AG09319 (cell line): ENCODE measurements around the gene SUSD1.

ENCODE experiments used
- DNase-seq: peaks from one replicate; pipeline ENCODE4 v3.0.0-alpha.2; 2010; ENCODE audit warnings: low read depth; ENCODE audit errors: extremely low read depth
- TF ChIP-seq, protein P1 (sequence below): IDR thresholded peaks from 2 replicates; pipeline ENCODE4 v1.5.1; 2011; ENCODE audit warnings: low read depth, mild to moderate bottlenecking, inconsistent platforms, low read length, moderate library complexity

The SUSD1 gene

DNA sequence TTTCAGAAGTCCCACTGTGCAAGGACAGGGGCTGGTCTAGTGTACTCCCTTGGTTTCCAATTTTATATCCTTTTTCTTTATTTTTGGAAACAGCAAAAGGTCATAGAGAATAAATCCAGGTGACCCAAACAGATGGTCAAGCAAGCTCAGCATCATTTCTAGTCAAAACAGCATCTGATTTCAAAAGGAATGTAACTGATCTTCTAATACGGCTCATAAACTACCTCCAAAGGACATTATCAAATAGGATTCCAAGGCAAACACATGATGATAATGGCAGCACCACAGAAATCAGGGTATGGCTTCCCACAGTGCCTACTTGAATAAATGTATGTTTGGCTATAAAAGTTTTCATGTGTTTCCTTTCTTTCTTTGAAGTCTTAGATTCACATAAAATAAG is 57.1 kb downstream of the SUSD1 start:
- DNase-seq, result no peak
- TF ChIP-seq, protein P1, sequence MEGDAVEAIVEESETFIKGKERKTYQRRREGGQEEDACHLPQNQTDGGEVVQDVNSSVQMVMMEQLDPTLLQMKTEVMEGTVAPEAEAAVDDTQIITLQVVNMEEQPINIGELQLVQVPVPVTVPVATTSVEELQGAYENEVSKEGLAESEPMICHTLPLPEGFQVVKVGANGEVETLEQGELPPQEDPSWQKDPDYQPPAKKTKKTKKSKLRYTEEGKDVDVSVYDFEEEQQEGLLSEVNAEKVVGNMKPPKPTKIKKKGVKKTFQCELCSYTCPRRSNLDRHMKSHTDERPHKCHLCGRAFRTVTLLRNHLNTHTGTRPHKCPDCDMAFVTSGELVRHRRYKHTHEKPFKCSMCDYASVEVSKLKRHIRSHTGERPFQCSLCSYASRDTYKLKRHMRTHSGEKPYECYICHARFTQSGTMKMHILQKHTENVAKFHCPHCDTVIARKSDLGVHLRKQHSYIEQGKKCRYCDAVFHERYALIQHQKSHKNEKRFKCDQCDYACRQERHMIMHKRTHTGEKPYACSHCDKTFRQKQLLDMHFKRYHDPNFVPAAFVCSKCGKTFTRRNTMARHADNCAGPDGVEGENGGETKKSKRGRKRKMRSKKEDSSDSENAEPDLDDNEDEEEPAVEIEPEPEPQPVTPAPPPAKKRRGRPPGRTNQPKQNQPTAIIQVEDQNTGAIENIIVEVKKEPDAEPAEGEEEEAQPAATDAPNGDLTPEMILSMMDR, result no peak

DNA sequence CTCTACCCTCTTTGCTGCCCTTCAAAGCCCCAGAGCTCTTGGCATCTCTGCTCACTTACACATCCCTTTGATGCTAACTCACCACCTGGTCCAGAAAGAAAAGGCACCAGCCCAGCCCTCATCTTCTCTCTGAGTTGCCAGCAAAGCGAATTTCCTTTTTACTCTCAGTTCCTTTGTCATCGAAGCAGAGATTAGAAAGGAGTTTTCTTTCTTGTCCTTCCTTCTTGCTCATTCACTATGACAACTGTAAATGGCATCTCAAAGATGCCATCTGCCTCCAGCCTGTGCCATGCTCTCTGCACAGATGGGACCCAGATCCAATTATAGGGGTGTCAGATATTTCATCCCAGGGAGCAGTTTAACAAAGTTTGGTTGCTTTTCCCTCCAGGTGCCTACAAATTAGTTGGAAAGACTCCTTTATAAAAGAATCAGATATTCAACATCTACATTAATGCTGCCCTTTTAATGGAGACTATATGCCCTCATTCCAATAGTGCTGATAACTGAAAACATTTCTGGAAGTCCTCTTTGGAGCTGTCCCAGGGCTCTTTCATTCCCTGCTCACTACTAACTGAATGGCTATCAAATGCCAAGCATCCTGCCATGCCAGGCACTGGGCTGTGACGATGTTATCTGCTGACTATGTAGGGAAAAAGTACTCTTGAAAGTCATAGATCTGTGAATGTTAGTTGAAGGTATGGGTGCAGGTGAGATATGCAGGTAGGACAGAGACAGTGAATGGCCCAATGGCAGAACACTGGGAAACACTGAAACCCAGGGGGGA is 58.9 kb downstream of the SUSD1 start:
- no peak for DNase-seq
- TF ChIP-seq, protein P1, result no peak

DNA sequence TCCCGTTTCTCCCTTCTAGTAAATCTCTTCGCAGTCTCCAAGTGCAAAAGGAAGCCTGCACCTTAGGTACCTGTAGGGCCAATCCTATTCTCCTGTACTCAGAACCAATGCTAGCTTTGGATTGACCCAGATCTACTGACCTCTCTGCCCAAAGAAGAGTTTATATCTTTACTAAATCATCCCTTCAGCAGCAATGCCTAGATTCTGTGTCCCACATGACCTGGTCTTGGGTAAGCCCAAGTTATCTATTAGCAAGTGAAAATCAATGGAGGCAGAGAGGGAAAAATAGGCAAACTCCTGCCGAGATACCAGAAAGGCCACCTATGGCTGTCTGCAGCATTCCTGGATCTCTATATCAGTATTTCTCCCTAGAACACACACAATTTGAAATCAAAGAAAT is 60.0 kb downstream of the SUSD1 start:
- no peak for DNase-seq
- TF ChIP-seq, protein P1, result no peak

DNA sequence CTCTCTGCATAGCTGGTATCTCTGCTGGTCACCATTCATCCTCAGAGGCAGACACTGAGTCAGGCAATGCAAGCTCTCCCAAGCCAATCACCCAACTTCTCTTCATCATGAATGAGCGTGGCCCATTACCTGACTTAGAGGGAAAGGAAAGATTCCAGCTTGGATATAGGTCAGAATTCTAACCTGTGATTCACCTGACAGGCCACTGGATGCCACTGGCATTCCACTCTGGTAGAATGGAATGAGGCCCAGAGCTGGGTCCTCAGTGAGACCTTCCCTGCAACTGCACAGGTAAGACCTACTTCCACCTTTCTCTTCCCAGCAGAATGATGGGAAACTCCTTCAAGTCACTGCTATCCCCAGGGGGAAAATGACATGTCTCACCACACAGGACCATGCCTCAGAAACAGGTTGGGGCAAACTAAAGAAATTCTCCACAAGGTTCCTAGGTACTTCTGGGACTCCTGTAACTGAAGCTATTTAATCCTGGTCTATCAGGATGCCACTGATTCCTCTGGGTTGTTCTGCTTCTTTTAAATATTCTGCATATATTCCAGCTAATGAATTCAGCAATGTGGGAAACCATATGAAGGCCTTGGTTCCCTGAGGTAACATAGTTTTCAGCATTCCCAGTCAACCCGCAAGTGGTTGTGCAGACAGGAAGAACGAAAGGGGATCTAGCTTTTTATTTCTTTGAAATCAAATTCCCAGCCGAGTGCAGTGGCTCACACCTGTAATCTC is 62.0 kb downstream of the SUSD1 start:
- DNase-seq, result no peak
- TF ChIP-seq, protein P1, result peak; percentile 23

DNA sequence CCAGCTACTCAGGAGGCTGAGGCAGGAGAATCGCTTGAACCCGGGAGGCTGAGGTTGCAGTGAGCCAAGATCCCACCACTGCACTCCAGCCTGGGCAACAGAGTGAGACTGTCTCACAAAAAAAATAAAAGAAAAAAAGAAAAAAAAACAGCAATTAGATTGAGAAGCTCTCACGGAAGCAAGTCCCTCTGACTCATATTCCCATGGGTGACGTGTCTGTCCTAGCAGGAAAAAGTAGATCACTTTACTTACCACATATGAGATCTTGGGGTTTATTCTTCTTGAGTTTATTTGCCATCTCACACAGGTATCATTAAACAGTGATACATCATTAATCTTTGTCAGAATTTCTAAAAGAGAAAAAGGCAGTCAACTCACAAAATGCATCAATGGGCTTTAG is 62.6 kb downstream of the SUSD1 start:
- TF ChIP-seq, protein P1, result no peak
- DNase-seq, result peak; percentile 44

DNA sequence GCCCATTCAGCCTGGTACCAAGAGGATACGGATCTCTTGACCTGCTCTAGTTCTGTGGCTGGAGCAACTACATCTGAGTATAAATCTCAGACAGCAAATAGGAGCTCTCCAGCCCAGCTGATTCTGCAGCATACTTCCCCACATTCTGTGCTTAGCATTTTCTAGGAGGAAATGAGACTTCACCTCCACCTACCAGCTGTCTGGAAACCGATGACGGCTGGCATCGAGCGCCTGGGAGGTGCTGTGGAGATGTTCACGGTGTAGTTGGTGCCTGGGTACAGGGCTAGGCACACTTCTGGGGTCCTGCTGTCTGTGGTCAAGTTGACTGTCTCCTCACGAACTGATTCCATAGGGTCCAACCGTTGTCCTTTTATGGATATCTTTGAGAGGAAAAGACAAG is 63.6 kb downstream of the SUSD1 start:
- no peak for DNase-seq
- TF ChIP-seq, protein P1, result no peak

DNA sequence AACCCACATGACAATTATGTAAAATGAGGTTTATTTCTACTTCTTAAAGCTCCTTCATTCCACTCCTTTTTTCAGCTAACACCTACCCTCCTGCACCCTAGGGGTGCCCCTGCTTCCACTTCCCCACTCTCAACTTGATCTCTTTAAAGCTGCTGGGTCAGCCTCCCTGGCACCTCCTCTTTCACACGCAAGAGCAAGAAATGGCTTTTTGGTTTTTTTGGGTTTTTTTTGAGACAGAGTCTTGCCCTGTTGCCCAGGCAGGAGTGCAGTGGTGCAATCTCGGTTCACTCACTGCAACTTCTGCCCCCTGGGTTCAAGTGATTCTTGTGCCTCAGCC is 64.4 kb downstream of the SUSD1 start:
- TF ChIP-seq, protein P1, result no peak

More for the DNA sequence above, 64.4 kb downstream of the SUSD1 start:
- no peak for DNase-seq
